HepG2 (cell line): ENCODE results near the gene ZNFX1. TPM values are rescaled to one million over a fixed set of nuclear protein-coding genes. Genes with fewer than 3 reads are reported as not detected.

ENCODE experiments used
- ATF4 ChIP-seq, 2 experiments: fragments of 450-650 bp in 1 of 2; sonication (generic) in 1 of 2; formaldehyde crosslinking; IDR thresholded peaks; 2 replicates each; pipeline versions ENCODE4 v1.5.0 to v1.8.0; 2020 to 2022; ENCODE audit warnings: mild to moderate bottlenecking in 1 of 2, missing genetic modification reagents in 1 of 2
- HNRNPL ChIP-seq: fragments of 200-400 bp; formaldehyde crosslinking; IDR thresholded peaks from 2 replicates; pipeline ENCODE4 v1.6.1; 2017; ENCODE audit warnings: mild to moderate bottlenecking, low read depth, low read length
- KAT7 ChIP-seq: IDR thresholded peaks from 2 replicates; pipeline ENCODE4 v1.6.1; 2018; ENCODE audit warnings: borderline replicate concordance, missing compliant biosample characterization
- NCOA5 ChIP-seq: sonication (generic); formaldehyde crosslinking; IDR thresholded peaks from 2 replicates; pipeline ENCODE4 v1.4.0; 2020; ENCODE audit warnings: missing genetic modification reagents
- POLR2AphosphoS5 ChIP-seq: IDR thresholded peaks from 2 replicates; pipeline ENCODE4 v1.6.1; 2012; ENCODE audit warnings: low read depth, low read length
- SAP130 ChIP-seq: IDR thresholded peaks from 2 replicates; pipeline ENCODE4 v1.6.1; 2016; ENCODE audit warnings: low read depth
- SOX13 ChIP-seq, 3 experiments: fragments of 450-650 bp in 1 of 3; sonication (generic) in 1 of 3; formaldehyde crosslinking in 1 of 3; IDR thresholded peaks in 2 of 3; conservative IDR thresholded peaks in 1 of 3; 2 replicates each; pipeline versions ENCODE4 v1.5.0 to v1.6.1; 2016 to 2020; ENCODE audit warnings: antibody characterized with exemption in 1 of 3, mild to moderate bottlenecking in 1 of 3, missing compliant biosample characterization in 1 of 3, missing genetic modification reagents in 1 of 3, moderate library complexity in 1 of 3
- SOX5 ChIP-seq: IDR thresholded peaks from 2 replicates; pipeline ENCODE4 v1.6.1; 2016; ENCODE audit warnings: borderline replicate concordance
- ZNF34 ChIP-seq: sonication (generic); formaldehyde crosslinking; IDR thresholded peaks from 2 replicates; pipeline ENCODE4 v1.4.0; 2020; ENCODE audit warnings: mild to moderate bottlenecking, missing genetic modification reagents, borderline replicate concordance
- ZNF407 ChIP-seq: sonication (generic); formaldehyde crosslinking; IDR thresholded peaks from one replicate; pipeline ENCODE4 v1.5.1; 2020; ENCODE audit warnings: mild to moderate bottlenecking, missing genetic modification reagents; ENCODE audit errors: not compliant biosample characterization
- ZNF570 ChIP-seq: sonication (generic); formaldehyde crosslinking; IDR thresholded peaks from 2 replicates; pipeline ENCODE4 v1.4.0; 2020; ENCODE audit warnings: mild to moderate bottlenecking, missing genetic modification reagents, borderline replicate concordance
- ZNF691 ChIP-seq: sonication (generic); formaldehyde crosslinking; IDR thresholded peaks from 2 replicates; pipeline ENCODE4 v1.4.0; 2020; ENCODE audit warnings: missing genetic modification reagents, low read depth, mild to moderate bottlenecking, borderline replicate concordance
- polyA plus RNA-seq, 8 experiments: library from polyadenylated mRNA; depleted of rRNA in 3 of 8; stranded (reverse) in 7 of 8; unstranded in 1 of 8; fragments of >200 nt; fragmentation: Illumina TruSeq in 4 of 8; extraction: Trizol in 4 of 8; gene quantifications; 2 replicates each; pipeline versions ENCODE4 v1.2.1 to v1.2.3, GENCODE V29; 2011 to 2016; ENCODE audit warnings: low read depth in 4 of 8, missing spikeins in 1 of 8, mixed read lengths in 1 of 8; ENCODE audit not compliant: insufficient read depth in 1 of 8
- total RNA-seq, 5 experiments: library from RNA; depleted of rRNA; stranded (reverse); fragments of >200 nt; fragmentation: Illumina TruSeq; extraction: Trizol; gene quantifications; 2 replicates each; pipeline ENCODE4 v1.2.3, GENCODE V29; 2016; ENCODE audit warnings: low read depth in 1 of 5
- TF ChIP-seq, protein P1 (sequence below): IDR thresholded peaks from 2 replicates; pipeline ENCODE4 v1.6.1; 2012; ENCODE audit warnings: inconsistent platforms
- TF ChIP-seq, protein P2 (sequence below): sonication (generic); formaldehyde crosslinking; IDR thresholded peaks from 2 replicates; pipeline ENCODE4 v1.4.0; 2020; ENCODE audit warnings: mild to moderate bottlenecking, missing genetic modification reagents

Gene ZNFX1
- total and polyA plus RNA-seq, 2 of the 13 experiments (the other 11 are each of a cell fraction or from before 2014, with no cell fraction given): 2.9 to 11.1 TPM

DNA sequence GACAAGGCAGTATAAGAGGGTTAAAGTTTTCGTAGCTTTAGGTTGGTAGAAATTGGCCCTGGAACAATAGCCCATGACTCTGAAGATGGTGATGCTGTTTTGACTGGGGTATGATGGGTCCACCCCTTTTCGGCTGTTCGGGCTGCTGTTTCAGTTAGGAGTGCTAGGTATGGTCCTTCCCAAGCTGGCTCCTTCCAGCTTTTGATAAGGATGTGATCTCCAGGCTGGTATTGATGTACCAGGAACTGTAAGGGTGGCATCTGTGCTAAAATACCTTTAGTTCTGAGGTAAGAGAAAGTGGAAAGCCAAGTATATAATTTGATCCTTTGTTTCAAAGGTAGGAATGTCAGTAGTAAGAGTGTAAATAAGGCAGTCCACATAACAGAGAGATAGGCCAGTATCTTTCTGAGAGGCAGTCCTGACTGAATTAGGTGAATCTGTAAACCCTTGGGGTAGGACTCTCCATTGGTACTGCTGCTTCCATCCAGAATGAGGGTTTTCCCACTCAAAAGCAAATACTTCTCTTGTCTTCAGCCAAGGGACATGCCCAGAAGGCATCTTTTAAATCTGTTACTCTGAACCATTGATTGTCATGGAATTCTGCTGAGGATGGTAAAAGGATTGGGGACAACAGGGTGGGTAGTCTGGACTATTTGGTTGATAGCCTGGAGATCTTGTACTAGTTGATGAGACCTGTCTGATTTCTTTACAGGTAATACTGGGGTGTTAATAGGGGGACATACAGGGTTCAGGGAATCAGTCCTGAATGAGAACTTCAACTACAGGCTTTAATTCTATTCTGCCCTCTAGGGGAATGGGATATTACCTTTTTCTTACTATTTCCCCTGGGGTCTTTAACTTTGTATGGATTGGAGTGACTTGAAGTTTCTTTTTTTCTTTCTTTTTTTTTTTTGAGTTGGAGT is 6.1 kb upstream of the ZNFX1 start (continued):
- TF ChIP-seq ZNF691 (CRISPR knock-in tag) (no peak), HNRNPL (peak; percentile 21; the same call in 1 of the 2 replicates), POLR2AphosphoS5 (peak; percentile 28; the same call in 1 of the 2 replicates), SAP130 (CRISPR knock-in tag) (peak; percentile 20; the same call in 1 of the 2 replicates), ZNF570 (CRISPR knock-in tag) (no peak), KAT7 (CRISPR knock-in tag) (0 out of 2 replicates have a peak, but pooled peaks have one; percentile 8), ZNF34 (no peak), ATF4 (CRISPR knock-in tag; IDR thresholded peaks at IDR 0.05) (0 out of 4 replicates have a peak, but pooled peaks of 1 of the 2 experiments have one; percentile 20), NCOA5 (CRISPR knock-in tag) (peak; percentile 15; the same call in 1 of the 2 replicates), ZNF407 (CRISPR knock-in tag) (no peak), SOX5 (CRISPR knock-in tag) (0 out of 2 replicates have a peak, but pooled peaks have one; percentile 3), SOX13 (IDR thresholded peaks at IDR 0.05) (no peak), SOX13 (CRISPR knock-in tag; conservative IDR thresholded peaks at IDR 0.05 in 1 of 2, IDR thresholded peaks at IDR 0.05 in 1 of 2) (peak in 1 of 2 experiments; percentile 59; a peak in 2 of 4 replicates)
- TF ChIP-seq, protein P1, sequence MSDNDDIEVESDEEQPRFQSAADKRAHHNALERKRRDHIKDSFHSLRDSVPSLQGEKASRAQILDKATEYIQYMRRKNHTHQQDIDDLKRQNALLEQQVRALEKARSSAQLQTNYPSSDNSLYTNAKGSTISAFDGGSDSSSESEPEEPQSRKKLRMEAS: 0 out of 2 replicates have a peak, but pooled peaks have one; percentile 8
- TF ChIP-seq, protein P2, sequence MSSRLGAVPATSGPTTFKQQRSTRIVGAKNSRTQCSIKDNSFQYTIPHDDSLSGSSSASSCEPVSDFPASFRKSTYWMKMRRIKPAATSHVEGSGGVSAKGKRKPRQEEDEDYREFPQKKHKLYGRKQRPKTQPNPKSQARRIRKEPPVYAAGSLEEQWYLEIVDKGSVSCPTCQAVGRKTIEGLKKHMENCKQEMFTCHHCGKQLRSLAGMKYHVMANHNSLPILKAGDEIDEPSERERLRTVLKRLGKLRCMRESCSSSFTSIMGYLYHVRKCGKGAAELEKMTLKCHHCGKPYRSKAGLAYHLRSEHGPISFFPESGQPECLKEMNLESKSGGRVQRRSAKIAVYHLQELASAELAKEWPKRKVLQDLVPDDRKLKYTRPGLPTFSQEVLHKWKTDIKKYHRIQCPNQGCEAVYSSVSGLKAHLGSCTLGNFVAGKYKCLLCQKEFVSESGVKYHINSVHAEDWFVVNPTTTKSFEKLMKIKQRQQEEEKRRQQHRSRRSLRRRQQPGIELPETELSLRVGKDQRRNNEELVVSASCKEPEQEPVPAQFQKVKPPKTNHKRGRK (CRISPR knock-in tag): 0 out of 2 replicates have a peak, but pooled peaks have one; percentile 46
